Glutamatergic neuron (in vitro differentiated cells): ENCODE data around the gene FAM20C. TPM values are rescaled to one million over a fixed set of nuclear protein-coding genes. Genes with fewer than 3 reads are reported as not detected.
A peak's percentile ranks its signal among the peaks of the same experiment; 100 is the strongest.

Source experiments
- DNase-seq: peaks from one replicate; pipeline ENCODE4 v3.0.0; 2022
- H3K27ac Mint-ChIP-seq: one replicate; pipeline ENCODE4 v1.8.0; 2020; ENCODE audit warnings: mild to moderate bottlenecking, mixed read lengths, inconsistent platforms; ENCODE audit not compliant: unreplicated experiment
- H3K27me3 Mint-ChIP-seq: one replicate; pipeline ENCODE4 v1.8.0; 2020; ENCODE audit warnings: mild to moderate bottlenecking, moderate library complexity, mixed read lengths, inconsistent platforms; ENCODE audit not compliant: unreplicated experiment
- H3K36me3 Mint-ChIP-seq: one replicate; pipeline ENCODE4 v1.8.0; 2020; ENCODE audit warnings: mild to moderate bottlenecking, mixed read lengths, inconsistent platforms; ENCODE audit not compliant: unreplicated experiment
- H3K4me1 Mint-ChIP-seq: one replicate; pipeline ENCODE4 v1.8.0; 2020; ENCODE audit warnings: mild to moderate bottlenecking, low read depth, mixed read lengths, inconsistent platforms; ENCODE audit not compliant: unreplicated experiment
- H3K4me3 Mint-ChIP-seq: one replicate; pipeline ENCODE4 v1.8.0; 2020; ENCODE audit warnings: mild to moderate bottlenecking, mixed read lengths, inconsistent platforms; ENCODE audit not compliant: unreplicated experiment
- H3K9me3 Mint-ChIP-seq: one replicate; pipeline ENCODE4 v1.8.0; 2020; ENCODE audit warnings: mild to moderate bottlenecking, moderate library complexity, mixed read lengths, inconsistent platforms; ENCODE audit not compliant: unreplicated experiment
- CTCF ChIP-seq: fragments of 200-600 bp; sonication (generic); IDR thresholded peaks from one replicate; pipeline ENCODE4 v1.5.0; 2021; ENCODE audit not compliant: partially characterized antibody, unreplicated experiment
- total RNA-seq: library from RNA; stranded (reverse); fragmentation: NEBNext Ultra II Directional; extraction: Animal tissue kit (Norgen Biotek cat#: 25700); gene quantifications from one replicate; pipeline ENCODE4 v1.2.1, GENCODE V29; 2021; ENCODE audit not compliant: unreplicated experiment

The FAM20C gene
- total RNA-seq, 1 donor from 2014 or later: 199 TPM

- peaks cover 6% of the 10 kb centered on the region for H3K4me1 Mint-ChIP-seq
- DNase-seq: no peak
- H3K9me3 Mint-ChIP-seq: peaks cover 13% of the 10 kb centered on the region
- peaks cover 10% of the 10 kb centered on the region for H3K36me3 Mint-ChIP-seq
- H3K4me3 Mint-ChIP-seq: no peak overlapping the region
- no peak overlapping the region for H3K27ac Mint-ChIP-seq
- TF ChIP-seq CTCF: no peak
- H3K27me3 Mint-ChIP-seq: peaks cover 6% of the 10 kb centered on the region
Measured at GRCh38 chr7:247181-247580, 54.8 kb downstream of the FAM20C start.

GRCh38 chr7:247636-248035 lies 55.3 kb downstream of the FAM20C start:
- H3K27ac Mint-ChIP-seq: no peak overlapping the region
- peaks cover 10% of the 10 kb centered on the region for H3K36me3 Mint-ChIP-seq

DNA sequence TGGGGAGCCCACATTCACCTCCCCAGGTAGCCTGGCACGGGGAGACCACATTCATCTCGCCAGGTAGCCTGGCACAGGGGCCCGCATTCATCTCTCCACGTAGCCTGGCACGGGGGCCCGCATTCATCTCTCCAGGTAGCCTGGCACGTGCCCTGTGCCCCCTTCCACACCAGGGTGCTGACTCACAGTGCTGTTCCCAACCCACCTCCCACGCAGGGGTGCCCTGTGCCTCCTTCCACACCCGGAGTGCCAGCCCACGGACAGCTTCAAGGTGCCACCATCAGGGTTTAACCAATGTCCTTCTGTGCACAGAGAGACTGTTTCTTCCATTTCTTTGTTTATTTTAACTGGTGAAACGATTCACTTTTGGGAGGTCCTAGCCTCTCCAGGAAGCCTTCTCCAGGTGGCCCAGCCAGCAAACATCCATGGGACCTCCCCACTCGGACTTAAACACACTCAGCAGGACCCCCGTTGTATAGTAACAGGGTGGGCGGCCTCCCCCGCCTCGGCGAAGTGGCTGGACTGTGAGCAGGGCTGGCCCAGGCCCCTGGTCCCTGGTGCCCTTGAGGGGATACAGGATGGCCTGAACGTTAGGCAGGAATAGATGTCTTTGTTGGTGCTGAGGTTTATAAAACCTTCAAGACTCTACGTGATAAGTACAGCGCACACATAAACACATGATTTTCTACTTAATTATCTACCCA lies 56.5 kb downstream of the FAM20C start:
- Mint-ChIP-seq H3K27ac (no peak overlapping the region), H3K4me3 (no peak overlapping the region), H3K4me1 (peaks cover 8% of the 10 kb centered on the region), H3K36me3 (peaks cover 15% of the 10 kb centered on the region), H3K27me3 (peaks cover 5% of the 10 kb centered on the region), H3K9me3 (peaks cover 16% of the 10 kb centered on the region)
- no peak for DNase-seq
- TF ChIP-seq CTCF: no peak

More at GRCh38 chr7:247636-248035, 55.3 kb downstream of the FAM20C start:
- no peak for DNase-seq
- no peak overlapping the region for H3K4me3 Mint-ChIP-seq
- H3K4me1 Mint-ChIP-seq: peaks cover 6% of the 10 kb centered on the region
- peaks cover 13% of the 10 kb centered on the region for H3K9me3 Mint-ChIP-seq
- H3K27me3 Mint-ChIP-seq: peaks cover 6% of the 10 kb centered on the region
- TF ChIP-seq CTCF: no peak

DNA sequence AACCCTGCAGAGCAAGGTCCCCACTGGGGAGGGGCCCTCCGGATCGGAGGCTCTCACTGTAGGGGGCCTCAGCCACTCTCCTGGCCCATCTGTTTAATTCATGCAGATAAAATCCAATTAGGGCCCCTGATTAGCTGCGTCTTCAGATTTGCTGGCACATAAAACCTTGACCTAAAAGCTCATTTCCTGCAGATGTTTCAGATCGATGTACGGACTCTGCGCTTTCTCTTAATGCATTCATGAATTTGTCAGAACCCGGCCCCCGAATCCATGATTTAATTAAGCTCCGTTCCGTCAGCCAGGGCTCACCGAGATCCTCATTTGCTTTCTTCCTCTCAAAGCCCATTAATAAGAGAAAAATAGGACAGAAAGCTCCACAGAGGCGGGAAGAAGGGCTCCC lies 57.6 kb downstream of the FAM20C start:
- H3K4me3 Mint-ChIP-seq: no peak overlapping the region
- TF ChIP-seq CTCF: no peak
- no peak for DNase-seq
- H3K36me3 Mint-ChIP-seq: peaks cover 17% of the 10 kb centered on the region
- peaks cover 18% of the 10 kb centered on the region for H3K9me3 Mint-ChIP-seq
- H3K4me1 Mint-ChIP-seq: peaks cover 8% of the 10 kb centered on the region
- no peak overlapping the region for H3K27ac Mint-ChIP-seq
- peaks cover 7% of the 10 kb centered on the region for H3K27me3 Mint-ChIP-seq

DNA sequence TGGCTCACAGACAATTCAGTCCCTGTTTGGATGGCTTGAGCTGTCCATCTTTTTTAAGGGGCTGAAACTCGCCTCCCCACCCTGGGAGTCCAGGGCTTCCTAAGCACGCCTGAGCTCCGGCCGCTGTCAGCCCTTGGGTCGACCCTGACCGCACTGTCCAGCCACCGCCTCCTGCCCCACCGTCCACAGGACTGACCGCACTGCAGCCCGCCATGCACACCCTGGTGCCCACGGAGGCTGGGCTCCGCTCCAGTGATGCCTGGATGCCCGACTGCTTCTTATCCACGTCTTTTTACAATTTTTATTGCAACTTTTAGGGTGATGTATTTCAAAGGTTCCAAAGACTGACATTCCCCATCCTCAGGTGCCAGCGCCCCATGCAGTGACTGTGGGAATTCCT lies 58.2 kb downstream of the FAM20C start:
- Mint-ChIP-seq H3K4me3 (no peak overlapping the region), H3K27ac (peak overlapping the region; percentile 17), H3K27me3 (peaks cover 10% of the 10 kb centered on the region), H3K9me3 (peaks cover 22% of the 10 kb centered on the region), H3K4me1 (peaks cover 8% of the 10 kb centered on the region), H3K36me3 (peaks cover 22% of the 10 kb centered on the region)
- no peak for TF ChIP-seq CTCF
- no peak for DNase-seq
